HG03095 (cell line): Measurements from ENCODE around the gene SLC12A7.
"Not testable (repeated sequence)": the region's sequence is repeated elsewhere in the genome, so short reads cannot be mapped to it uniquely, and the experiment has no call there.

Experiments used
- ATAC-seq: cut with Tn5 transposase; IDR thresholded peaks from one replicate; pipeline ENCODE4 v1.9.1; 2021; ENCODE audit warnings: moderate library complexity; ENCODE audit not compliant: unreplicated experiment

The SLC12A7 gene

GRCh38 chr5:1099926-1100663, 11.8 kb downstream of the SLC12A7 start:
- no peak for ATAC-seq

DNA sequence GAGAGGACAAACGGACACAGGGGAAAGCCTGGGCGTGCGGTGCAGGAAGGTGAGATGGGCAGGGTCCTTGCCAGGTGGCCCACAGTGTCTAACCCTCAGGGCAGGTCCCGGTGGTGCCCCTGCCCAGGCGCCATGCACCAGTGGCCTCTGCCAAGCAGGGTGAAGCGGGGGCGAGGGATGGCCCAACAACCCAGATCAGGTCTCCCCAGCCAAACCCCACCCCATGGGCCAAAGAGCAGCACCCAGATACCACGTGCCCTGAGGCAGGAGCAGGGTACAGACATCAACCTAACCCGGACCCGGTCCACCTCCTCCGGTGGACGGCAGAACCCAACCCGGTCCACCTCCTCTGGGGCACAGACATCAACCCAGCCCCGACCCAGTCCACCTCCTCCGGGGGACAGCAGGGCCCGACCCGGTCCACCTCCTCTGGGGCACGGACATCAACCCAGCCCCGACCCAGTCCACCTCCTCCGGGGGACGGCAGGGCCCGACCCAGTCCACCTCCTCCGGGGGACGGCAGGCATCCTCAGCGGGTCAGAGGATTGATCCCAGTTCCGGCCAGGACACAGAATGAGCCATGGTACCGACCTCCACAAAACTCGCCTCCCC, 12.8 kb downstream of the SLC12A7 start:
- no peak for ATAC-seq

DNA sequence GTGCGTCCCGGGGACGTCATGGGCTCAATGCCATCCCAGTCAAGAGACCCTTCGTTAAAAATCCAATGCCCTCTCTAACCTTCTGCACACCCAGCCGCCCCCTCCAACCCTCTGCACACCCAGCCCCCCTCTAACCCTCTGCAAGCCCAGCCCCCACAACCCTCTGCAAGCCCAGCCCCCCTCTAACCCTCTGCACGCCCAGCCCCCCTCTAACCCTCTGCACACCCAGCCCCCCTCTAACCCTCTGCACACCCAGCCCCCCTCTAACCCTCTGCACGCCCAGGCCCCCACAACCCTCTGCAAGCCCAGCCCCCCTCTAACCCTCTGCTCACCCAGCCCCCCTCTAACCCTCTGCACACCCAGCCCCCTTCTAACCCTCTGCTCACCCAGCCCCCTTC, 13.9 kb downstream of the SLC12A7 start:
- ATAC-seq: not testable (repeated sequence)

GRCh38 chr5:1097381-1097987, 14.4 kb downstream of the SLC12A7 start:
- no peak for ATAC-seq

- no peak for ATAC-seq
Observed at GRCh38 chr5:1096838-1097237, 15.0 kb downstream of the SLC12A7 start.

GRCh38 chr5:1095990-1096363, 15.9 kb downstream of the SLC12A7 start:
- no peak for ATAC-seq

DNA sequence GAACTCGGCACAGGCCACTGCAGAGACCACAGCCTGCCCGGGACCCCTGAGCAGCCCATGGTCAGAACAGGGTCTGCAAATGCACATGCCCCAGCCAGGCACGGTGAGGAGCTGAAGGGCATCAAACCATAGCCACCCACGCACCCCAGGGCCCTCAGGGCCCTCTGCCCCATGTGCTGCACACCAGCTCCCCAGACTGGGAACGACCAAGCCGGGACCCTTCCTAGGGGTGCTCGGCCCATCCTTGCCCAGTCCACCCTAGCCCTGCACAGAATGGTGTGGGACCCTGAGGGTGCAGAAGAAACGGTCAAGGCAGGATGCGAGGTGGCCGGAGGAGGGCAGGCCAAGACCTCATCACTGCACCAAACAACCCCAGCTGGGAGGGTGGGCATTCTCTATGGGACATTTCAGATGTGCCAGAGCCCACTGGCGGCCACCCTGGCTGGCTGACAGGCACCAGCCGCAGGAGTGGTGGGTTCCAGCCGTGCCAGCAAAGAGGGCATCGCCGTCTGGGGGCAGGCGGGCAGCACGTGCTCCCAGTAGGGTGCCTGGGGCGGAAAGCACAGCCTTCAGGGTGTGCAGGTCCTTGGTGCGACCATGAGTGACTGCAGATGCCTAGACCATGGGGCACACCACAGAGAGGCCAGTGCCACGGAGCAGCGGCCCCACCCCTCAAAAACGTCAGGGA, 16.4 kb downstream of the SLC12A7 start:
- no peak for ATAC-seq

GRCh38 chr5:1094670-1095190, 17.1 kb downstream of the SLC12A7 start:
- ATAC-seq: no peak

DNA sequence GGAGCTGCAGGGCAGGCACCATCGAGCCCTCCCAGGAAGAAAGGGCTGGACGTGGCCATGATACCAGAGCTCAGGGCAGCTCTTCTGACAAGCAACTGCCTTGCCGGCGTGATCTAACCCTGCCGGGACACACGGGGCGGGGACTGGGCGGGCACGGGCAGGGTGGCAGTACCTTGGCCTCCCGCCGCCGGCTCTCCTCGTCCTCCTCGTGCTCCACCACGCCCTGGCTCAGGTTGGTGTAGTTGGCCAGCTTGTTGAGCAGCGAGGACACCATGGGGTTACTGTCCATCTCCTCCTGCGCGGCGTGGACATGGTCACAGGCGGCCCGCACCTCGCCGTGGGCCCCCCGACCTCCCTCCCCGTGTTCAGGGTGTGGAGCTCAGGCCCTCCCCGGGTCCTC, 18.5 kb downstream of the SLC12A7 start:
- no peak for ATAC-seq

GRCh38 chr5:1092122-1092521, 19.7 kb downstream of the SLC12A7 start:
- ATAC-seq: no peak

- ATAC-seq: no peak
Observed at GRCh38 chr5:1091632-1092031, 20.2 kb downstream of the SLC12A7 start.

- ATAC-seq: no peak
Observed at GRCh38 chr5:1090538-1090937, 21.3 kb downstream of the SLC12A7 start.

- no peak for ATAC-seq
Observed at GRCh38 chr5:1089621-1090040, 22.2 kb downstream of the SLC12A7 start.

- ATAC-seq: no peak
Observed at GRCh38 chr5:1089146-1089545, 22.7 kb downstream of the SLC12A7 start.

DNA sequence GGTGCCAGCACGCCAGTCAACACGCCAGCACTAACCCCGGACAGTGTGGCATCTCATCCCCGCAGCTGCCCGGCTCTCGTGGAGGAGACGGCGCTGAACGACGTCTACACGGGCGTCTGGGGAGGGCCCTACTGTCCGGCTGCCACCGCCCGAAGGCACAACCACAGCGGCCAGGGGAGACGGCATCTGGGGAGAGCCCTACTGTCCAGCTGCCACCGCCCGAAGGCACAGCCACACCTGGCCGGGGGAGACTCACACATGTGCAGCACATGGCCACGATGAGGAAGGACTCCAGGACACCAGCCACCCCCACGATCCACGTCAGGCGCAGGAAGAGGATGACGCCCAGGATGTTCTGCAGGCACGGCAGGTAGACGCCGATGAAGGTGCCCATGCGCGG, 23.1 kb downstream of the SLC12A7 start:
- no peak for ATAC-seq

DNA sequence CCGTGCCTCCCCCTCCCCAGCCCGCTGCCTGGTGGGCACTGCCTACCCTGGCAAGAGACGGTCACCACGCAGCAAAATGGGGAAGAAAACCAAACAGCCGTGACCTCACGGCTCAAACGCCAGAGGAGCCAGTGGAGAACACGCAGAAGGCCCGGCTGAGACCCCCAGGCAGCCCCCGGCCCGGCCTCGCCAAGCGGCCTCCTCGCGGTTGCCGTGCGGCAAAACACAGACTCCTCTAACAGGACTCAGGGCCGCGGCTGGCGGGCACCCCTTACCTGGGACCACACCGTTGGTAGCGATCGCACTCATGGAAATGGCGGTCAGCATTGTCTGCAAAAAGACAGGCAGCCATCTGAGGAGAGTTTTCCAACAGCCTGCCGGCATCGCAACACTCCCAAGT, 23.8 kb downstream of the SLC12A7 start:
- no peak for ATAC-seq

GRCh38 chr5:1087428-1087827, 24.4 kb downstream of the SLC12A7 start:
- ATAC-seq: no peak

- no peak for ATAC-seq
Observed at GRCh38 chr5:1086871-1087270, 25.0 kb downstream of the SLC12A7 start.

DNA sequence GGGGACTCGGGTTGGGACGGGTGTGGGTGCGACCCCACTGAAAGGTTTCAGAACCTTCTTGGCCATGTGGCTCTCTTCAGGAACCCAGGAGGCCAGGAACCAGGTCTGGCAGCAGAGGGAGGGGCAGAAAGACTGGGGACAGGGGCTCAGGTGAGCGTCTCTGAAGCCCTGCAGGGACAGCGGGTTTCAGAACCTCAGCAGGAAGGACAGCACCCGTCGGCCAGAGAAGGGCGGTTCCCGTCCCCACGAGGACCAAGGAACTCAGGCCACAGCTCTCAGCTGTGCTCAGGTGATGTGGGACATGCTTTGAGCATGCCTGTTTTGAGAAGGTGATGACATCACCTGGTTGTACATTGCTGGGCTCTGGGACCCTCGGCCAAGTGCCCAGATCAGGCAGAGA, 25.7 kb downstream of the SLC12A7 start:
- ATAC-seq: no peak

GRCh38 chr5:1085391-1085790, 26.5 kb downstream of the SLC12A7 start:
- ATAC-seq: no peak

GRCh38 chr5:1083823-1084605, 27.8 kb downstream of the SLC12A7 start:
- ATAC-seq: no peak
